ENCODE data around the gene TRIM72.

DNA sequence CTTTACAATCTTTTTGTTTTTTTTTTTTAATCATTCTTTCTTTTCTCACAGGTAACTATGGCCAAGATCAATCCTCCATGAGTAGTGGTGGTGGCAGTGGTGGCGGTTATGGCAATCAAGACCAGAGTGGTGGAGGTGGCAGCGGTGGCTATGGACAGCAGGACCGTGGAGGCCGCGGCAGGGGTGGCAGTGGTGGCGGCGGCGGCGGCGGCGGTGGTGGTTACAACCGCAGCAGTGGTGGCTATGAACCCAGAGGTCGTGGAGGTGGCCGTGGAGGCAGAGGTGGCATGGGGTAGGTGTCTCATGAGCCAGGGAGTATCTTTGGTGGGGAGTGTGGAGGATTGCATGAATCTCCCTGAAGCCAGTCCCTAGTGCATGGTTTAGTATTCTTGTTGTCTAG, 29.0 kb upstream of the TRIM72 start:
- TF ChIP-seq, protein P1, sequence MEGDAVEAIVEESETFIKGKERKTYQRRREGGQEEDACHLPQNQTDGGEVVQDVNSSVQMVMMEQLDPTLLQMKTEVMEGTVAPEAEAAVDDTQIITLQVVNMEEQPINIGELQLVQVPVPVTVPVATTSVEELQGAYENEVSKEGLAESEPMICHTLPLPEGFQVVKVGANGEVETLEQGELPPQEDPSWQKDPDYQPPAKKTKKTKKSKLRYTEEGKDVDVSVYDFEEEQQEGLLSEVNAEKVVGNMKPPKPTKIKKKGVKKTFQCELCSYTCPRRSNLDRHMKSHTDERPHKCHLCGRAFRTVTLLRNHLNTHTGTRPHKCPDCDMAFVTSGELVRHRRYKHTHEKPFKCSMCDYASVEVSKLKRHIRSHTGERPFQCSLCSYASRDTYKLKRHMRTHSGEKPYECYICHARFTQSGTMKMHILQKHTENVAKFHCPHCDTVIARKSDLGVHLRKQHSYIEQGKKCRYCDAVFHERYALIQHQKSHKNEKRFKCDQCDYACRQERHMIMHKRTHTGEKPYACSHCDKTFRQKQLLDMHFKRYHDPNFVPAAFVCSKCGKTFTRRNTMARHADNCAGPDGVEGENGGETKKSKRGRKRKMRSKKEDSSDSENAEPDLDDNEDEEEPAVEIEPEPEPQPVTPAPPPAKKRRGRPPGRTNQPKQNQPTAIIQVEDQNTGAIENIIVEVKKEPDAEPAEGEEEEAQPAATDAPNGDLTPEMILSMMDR (IDR thresholded peaks at IDR 0.05): no peak
- TF ChIP-seq POLR2A (IDR thresholded peaks at IDR 0.05): no peak
